Renal pelvis (tissue), 4 donors: ENCODE data around the gene ANAPC15. TPM values are rescaled to one million over a fixed set of nuclear protein-coding genes. Genes with fewer than 3 reads are reported as not detected.
"Not testable (repeated sequence)": the region's sequence is repeated elsewhere in the genome, so short reads cannot be mapped to it uniquely, and the experiment has no call there.

ENCODE experiments used
- DNase-seq: peaks from one replicate; pipeline ENCODE4 v3.0.0-alpha.2; 2013
- polyA plus RNA-seq, 3 donors: library from polyadenylated mRNA; unstranded; fragments of 120-200 nt; gene quantifications; one replicate each; pipeline ENCODE4 v1.2.1, GENCODE V29; 2013; ENCODE audit not compliant: insufficient read length in 3 of 3

The ANAPC15 gene
- polyA plus RNA-seq, 3 donors: 49.3 to 59.0 (median 50.4) TPM

GRCh38 chr11:72135891-72136683 is 23.6 kb upstream of the ANAPC15 start:
- no peak for DNase-seq

- DNase-seq: not testable (repeated sequence)
Measured at GRCh38 chr11:72135473-72135872, 23.0 kb upstream of the ANAPC15 start, which contains the start of gene FOLR3. TSS of gene FOLR3 (plus strand) at chr11:72135725. CDS start at chr11:72135953, 228 bp downstream.

- DNase-seq: no peak
Measured at GRCh38 chr11:72132646-72133045, 20.2 kb upstream of the ANAPC15 start.

GRCh38 chr11:72129381-72129780 is 16.9 kb upstream of the ANAPC15 start:
- no peak for DNase-seq

- no peak for DNase-seq
Measured at GRCh38 chr11:72127923-72128322, 15.4 kb upstream of the ANAPC15 start.

GRCh38 chr11:72125956-72126355 is 13.5 kb upstream of the ANAPC15 start:
- DNase-seq: no peak

- DNase-seq: no peak
Measured at GRCh38 chr11:72124046-72124445, 11.6 kb upstream of the ANAPC15 start.

GRCh38 chr11:72123117-72123653 is 10.7 kb upstream of the ANAPC15 start:
- no peak for DNase-seq

- no peak for DNase-seq
Measured at GRCh38 chr11:72122607-72123006, 10.1 kb upstream of the ANAPC15 start.

GRCh38 chr11:72120930-72121329 is 8.4 kb upstream of the ANAPC15 start:
- no peak for DNase-seq

GRCh38 chr11:72119198-72119597 is 6.7 kb upstream of the ANAPC15 start:
- DNase-seq: no peak

GRCh38 chr11:72116019-72116755 is 3.7 kb upstream of the ANAPC15 start:
- DNase-seq: no peak

GRCh38 chr11:72114570-72114969 is 2.1 kb upstream of the ANAPC15 start:
- DNase-seq: no peak

GRCh38 chr11:72112978-72113808 is 698 bp upstream of the ANAPC15 start:
- no peak for DNase-seq

- no peak for DNase-seq
Measured at GRCh38 chr11:72111300-72112142, 974 bp downstream of the ANAPC15 start.

GRCh38 chr11:72105888-72106287 is 6.6 kb downstream of the ANAPC15 start, which contains the start of gene TOMT:
TSS of gene TOMT (plus strand) at chr11:72105924. CDS start at chr11:72105952, 28 bp downstream.
- no peak for DNase-seq

GRCh38 chr11:72103754-72104167 is 8.7 kb downstream of the ANAPC15 start:
- DNase-seq: no peak

GRCh38 chr11:72102946-72103753 is 9.3 kb downstream of the ANAPC15 start, which contains the start of gene LAMTOR1:
TSS of gene LAMTOR1 (minus strand) at chr11:72103297. CDS start at chr11:72103224, 73 bp downstream.
- peak; percentile 99 for DNase-seq

GRCh38 chr11:72102631-72102945 is 9.9 kb downstream of the ANAPC15 start:
- no peak for DNase-seq

GRCh38 chr11:72102162-72102561 is 10.3 kb downstream of the ANAPC15 start:
- DNase-seq: no peak
